GM18909 (cell line): ENCODE data around the gene NIM1K.
"Not testable (repeated sequence)": the region's sequence is repeated elsewhere in the genome, so short reads cannot be mapped to it uniquely, and the experiment has no call there.

Source experiments
- ATAC-seq: cut with Tn5 transposase; IDR thresholded peaks from one replicate; pipeline ENCODE4 v1.9.1; 2021; ENCODE audit warnings: mild to moderate bottlenecking; ENCODE audit not compliant: unreplicated experiment, poor library complexity

The NIM1K gene

GRCh38 chr5:43309637-43310036 is 117.6 kb downstream of the NIM1K start:
- ATAC-seq: no peak

- ATAC-seq: no peak
These were observed 120.1 kb downstream of the NIM1K start for GRCh38 chr5:43312076-43312661.

GRCh38 chr5:43312699-43313034 is 120.6 kb downstream of the NIM1K start:
- peak; percentile 9 for ATAC-seq

- ATAC-seq: peak; percentile 94
These were observed 121.2 kb downstream of the NIM1K start, which contains the start of gene HMGCS1 for GRCh38 chr5:43313035-43313853. HMGCS1 (minus strand) TSS chr5:43313412; CDS start chr5:43298965, 14,447 bp downstream.

GRCh38 chr5:43313854-43314457 is 121.9 kb downstream of the NIM1K start:
- no peak for ATAC-seq

GRCh38 chr5:43314724-43315123 is 122.7 kb downstream of the NIM1K start:
- no peak for ATAC-seq

- no peak for ATAC-seq
These were observed 123.2 kb downstream of the NIM1K start for GRCh38 chr5:43315263-43315662.

- ATAC-seq: no peak
These were observed 123.7 kb downstream of the NIM1K start for GRCh38 chr5:43315682-43316081.

GRCh38 chr5:43316421-43316820 is 124.4 kb downstream of the NIM1K start:
- no peak for ATAC-seq

GRCh38 chr5:43320846-43321245 is 128.8 kb downstream of the NIM1K start:
- ATAC-seq: no peak

GRCh38 chr5:43323488-43323887 is 131.5 kb downstream of the NIM1K start:
- ATAC-seq: not testable (repeated sequence)

GRCh38 chr5:43325624-43326023 is 133.6 kb downstream of the NIM1K start:
- ATAC-seq: not testable (repeated sequence)
